Retina (tissue), 1 donor: ENCODE measurements around the gene TRPM3.

Experiments
- DNase-seq: peaks from one replicate; pipeline ENCODE4 v3.0.0-alpha.2; 2016

Gene TRPM3

GRCh38 chr9:70539526-70539925 is 581.9 kb downstream of the TRPM3 start:
- DNase-seq, result no peak

- DNase-seq, result no peak
Observed at GRCh38 chr9:70539001-70539400, 582.4 kb downstream of the TRPM3 start.

DNA sequence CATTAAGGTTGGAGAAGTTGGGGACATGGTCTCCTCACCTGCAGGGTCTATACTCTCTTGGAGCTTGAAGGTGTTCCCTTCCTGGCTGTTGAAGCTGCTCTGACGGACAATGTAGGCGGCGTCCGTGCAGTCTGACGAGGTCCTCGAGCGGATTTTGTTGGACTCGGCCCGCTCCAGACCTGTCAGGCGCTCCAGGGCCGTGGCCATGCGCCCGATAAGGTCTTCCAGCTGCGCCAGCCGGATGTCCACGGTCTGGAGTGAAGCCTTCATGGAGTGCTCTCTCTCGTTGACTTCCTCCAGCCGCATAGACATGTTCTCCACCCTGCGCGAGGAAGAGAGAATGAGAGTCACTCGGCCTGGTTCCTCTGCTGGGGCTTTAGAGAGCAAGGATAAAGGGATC is 584.3 kb downstream of the TRPM3 start:
- DNase-seq, result no peak

DNA sequence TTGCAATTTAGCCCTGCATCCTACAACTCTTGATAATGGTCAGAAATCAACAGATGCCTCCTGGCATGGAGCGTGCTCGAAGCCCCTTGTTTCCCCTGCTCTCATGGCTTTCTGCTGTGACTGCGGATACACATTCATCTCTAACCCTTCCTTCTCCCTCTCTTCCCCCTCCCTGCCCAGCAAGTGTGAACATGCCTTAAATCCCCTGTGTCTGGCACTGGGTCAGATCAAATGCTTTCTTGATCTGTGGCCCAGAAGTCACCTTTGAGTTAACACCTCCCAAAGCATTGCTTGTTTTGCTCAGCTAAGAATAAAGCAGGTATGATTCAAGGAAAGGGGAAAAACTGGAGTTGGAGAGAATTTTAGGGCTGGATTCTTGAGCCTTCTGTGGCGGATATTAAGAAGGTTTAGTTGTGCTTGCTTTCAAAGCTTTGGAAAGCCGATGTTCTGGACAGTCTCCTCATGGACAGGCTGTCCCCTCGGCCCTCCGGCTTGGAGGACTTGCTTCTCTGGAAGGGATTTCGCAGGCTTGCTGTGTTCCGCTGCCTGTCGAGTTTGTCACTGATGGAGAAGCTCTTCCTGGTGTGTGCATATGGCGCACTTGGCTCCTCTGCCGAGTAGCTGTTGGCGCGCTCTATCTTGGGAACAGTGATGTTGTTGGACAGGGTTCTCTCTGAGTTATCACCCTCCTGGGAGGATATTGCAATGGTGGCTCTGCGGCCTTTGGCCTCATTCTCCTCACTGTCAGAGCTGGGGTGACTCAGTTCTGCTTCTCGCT is 585.7 kb downstream of the TRPM3 start:
- DNase-seq, result no peak

- no peak for DNase-seq
Observed at GRCh38 chr9:70534471-70534870, 587.0 kb downstream of the TRPM3 start.

DNA sequence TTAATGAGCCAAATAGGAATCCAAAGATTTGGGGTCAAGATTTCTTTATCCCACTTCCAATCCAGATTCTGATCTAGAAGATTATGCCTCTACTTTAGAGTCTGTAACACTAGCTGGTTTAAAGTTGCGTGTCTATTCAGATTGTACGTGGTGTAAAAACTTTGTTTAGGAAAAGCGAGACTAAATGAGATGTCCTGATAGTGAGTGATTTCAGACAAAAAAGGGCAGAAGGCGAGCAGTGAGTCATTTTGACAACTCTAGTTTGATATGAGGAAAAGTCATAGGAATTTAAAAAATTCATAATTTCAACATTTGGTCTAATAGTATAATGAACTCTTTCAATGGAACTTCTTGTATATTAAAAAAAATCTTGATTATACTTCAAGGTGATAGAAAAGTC is 587.4 kb downstream of the TRPM3 start:
- DNase-seq, result no peak

DNA sequence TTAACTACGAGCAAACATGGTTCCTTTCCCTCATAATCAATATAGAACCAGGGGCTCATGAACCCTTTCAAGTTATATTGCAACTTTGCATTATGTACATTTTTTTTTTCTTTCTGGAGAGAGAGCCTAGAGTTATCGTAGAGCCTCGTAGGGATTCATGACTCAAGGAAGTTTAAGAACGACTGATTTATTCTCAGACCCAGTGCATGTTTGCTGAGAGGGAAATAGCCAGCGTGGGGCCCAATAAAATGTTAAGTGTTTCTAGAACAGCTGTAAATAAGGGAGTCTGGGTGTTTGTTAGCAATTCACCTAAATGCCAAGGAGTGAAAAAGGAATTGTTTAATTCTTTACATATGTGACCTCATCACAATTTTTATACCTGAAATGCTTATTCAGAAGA is 587.9 kb downstream of the TRPM3 start:
- DNase-seq, result no peak

DNA sequence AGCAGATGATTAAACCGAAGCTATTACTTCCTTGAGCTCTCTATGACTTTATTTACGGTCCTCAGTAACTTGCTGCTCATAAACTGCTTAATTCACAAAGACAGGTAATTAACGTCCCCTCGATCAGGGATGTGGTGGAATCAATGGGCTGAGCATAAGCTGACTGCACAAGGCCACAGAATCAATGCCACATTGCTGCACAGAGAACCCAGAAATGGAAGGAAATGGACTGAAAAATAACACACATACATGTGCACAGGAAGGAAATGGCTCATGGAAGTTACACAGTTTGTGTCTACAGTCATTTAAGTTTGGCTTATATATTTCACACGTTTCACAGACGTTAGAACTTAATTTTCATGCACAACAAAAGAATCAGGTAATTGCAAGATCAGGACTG is 588.7 kb downstream of the TRPM3 start:
- no peak for DNase-seq

- DNase-seq, result no peak
Observed at GRCh38 chr9:70531311-70531710, 590.1 kb downstream of the TRPM3 start.

DNA sequence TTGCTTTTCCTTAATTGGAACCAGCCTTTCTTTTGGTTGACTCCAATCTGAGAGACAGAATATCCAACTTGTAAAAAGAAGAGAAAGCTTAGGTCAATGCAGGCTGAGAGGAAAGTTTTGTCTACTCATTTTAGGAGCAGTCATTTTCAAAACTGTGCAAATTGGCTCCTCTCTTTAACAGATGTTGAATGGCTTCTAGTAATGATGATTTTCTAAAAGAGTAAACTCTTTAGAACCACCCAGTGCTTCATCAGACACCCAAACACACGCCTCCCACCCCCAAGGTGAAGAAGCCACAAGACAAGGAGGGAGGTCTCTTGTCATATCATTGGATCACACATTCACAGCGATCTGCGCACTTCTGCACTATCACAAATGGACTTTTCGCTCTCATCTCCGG is 590.7 kb downstream of the TRPM3 start:
- DNase-seq, result no peak

- DNase-seq, result no peak
Observed at GRCh38 chr9:70529833-70530232, 591.6 kb downstream of the TRPM3 start.

DNA sequence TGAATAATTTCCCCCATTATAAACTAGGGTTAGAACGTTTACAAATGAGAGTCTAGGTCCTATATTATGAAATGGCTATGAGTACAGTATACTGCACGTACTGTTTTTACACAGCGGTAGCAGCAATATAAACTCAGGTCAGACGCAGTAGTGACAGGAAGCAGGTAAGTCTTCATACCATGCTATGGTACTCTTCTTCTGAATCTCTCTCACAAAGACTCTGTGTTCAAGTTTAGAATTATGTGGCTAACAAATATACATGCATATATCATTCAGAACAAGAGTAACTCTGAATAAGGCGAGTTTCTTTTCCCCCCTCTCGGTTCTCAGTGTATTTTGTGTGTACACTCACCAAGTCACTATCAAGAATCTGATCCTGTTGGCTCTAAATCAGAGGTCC is 592.0 kb downstream of the TRPM3 start:
- no peak for DNase-seq

DNA sequence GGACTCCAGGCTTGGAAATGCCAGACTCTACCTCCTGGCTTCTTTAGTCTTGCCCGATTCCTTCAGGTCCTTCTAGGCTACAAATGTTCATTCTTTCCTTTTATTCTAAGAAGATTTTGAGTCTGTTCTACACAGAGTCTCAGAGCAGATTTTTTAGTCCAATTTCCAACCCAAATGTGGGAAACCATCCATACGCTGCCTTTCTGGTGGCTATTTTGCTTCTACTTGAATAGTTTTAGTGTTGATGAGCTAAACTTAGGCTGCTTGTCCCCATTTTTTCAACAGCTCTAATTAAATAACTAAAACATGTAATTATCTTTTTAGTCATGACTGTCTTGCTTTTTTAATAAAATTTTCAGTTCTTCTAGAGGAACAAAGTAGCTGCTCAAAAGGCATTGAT is 594.5 kb downstream of the TRPM3 start:
- no peak for DNase-seq

DNA sequence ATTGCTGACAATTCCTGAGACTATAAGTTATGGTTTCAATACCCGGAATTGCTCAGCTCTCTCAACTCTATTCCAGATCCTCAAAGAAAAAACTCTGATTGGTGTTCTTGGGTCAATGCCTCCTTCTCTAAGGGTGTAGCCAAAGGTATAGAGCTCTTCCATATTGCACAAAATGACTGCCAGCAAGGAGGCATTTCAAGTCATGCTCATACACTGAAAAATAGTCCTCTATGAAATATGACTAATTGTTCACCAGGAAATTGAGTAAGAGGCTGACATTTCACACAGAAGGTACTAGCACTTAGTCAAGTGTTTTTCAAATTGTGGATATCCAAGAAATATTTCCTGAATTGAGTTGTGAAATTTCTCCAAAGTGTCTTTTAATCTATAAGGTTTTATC is 595.9 kb downstream of the TRPM3 start:
- no peak for DNase-seq

DNA sequence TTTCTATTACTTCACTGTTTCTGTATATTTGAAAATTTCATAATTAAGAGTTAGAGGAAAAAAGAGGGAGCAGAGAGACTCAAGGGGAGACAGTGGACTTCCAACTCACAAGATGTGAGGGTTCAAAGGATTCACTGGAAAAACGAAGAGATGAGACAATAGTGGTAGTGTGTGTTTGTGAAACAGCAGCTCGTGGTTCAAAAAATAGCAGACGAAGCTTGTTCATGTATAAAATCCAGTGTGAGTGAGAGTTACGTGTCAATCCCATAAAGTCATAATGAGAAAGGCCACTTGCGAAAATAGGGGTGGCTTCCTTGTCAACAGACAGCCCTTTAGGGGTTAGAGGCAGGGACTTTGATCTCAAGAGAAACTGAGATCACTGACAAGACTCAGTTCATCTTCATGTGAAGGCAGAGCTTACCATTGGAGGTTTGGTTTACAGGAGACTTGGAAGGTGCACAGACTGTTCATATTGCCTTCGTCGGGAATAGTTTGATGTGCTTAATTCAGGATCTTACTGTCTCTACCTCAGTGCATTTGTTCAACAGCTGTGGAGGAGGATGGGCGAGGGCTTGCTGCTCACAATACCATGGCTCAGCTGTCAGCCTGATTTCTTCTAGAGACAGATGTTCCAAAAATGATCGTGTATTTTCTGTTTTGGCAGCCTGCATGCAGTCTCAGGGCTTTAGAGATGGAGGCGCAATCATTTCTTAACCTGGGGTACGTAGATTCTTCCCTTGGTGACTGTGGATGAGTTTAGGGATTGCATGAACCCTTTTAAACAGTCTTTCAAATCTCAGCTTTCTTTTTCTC is 601.3 kb downstream of the TRPM3 start:
- no peak for DNase-seq

DNA sequence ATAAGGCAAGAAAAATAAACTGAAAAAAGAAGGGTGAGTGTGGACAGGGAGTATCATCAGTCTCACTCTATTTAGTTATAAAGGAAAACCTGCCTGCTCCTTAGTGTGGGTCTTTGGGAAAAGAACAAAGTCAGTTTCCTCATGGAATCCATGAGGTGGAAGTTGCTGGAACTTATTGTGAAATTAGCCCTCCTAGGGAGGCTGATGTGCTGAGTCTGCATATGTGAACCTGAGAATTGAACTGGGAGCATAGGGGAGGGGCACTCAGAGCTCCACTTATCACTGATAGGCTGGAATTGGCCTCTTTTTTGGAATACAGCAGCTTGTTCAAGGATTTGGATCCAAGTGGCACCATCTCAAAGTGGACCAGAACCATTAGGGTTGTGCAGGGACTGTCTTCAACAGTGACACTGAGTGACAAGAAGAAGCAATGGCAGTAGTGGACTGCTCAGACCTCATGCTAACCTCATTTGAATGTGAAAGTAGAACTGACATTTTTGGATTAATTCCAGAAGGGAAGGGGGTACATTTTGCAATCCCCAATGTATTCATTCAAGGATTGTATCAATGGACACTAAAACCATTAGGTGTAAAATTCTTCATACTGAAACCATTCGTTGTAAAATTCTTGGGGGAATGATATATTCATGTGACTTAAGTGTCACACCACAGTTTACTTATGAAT is 603.4 kb downstream of the TRPM3 start:
- DNase-seq, result no peak

GRCh38 chr9:70514273-70514672 is 607.1 kb downstream of the TRPM3 start:
- DNase-seq, result no peak

DNA sequence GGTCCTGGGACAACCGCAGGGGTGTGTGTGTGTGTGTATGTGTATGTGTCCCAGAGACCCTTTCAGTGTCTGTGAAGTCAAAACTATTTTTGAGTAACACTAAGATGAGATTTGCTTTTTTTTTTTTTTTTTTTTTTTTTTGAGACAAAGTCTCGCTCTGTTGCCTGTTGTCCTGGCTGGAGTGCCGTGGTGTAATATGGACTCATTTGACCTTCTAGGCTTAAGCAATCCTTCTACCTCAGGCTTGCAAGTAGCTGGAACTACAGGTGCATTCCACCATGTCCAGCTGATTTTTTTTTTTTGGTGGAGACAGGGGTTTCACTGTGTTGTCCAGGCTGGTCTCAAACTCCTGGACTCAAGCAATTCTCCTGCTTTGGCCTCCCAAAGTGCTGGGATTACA is 609.6 kb downstream of the TRPM3 start:
- no peak for DNase-seq

DNA sequence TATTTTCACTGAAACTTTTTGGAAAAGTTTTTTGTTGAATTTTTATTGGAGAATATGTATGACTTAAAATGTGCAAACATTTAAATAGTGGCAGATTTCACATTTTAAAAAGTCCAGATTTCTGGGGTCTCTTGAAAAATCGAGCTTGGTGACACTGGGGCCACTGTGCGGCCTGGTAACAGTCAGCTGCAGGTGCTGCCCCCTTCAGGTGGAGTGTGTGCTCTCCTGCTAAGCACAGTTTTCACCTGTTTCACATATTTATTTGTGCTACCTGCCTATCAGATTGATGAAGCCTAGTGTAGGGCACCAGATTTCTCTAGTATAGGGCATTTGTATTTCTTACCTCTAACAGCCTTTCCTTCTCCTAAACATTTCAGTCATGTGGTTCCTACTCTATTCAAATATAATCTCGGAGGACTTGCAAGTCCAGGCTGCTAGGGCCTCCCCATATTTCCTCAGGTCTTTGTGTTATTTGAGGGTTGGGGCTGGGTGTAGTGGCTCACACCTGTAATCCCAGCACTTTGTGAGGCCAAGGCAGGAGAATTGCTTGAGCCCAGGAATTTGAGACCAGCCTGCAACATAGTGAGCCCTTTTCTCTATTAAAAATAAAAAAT is 611.2 kb downstream of the TRPM3 start:
- DNase-seq, result no peak

- DNase-seq, result no peak
Observed at GRCh38 chr9:70506159-70506558, 615.3 kb downstream of the TRPM3 start.

DNA sequence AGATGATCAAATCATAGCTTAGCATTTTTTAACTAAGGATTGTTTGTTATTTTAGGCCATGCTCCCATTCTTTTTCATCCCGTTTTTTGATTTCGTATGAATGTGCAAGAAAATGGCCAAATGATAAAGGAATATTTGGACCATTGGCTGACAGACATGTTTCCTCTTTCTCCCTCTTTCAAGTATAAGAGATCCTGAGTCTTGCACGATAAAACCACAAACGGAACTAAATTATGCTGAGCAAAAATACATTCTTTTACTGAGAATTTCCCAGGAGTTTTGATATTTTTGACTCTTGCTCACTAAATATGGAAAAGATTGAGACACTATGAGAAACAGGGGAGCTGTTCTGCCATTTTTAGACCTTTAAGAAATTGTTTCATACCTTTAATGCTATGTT is 616.6 kb downstream of the TRPM3 start:
- DNase-seq, result no peak

DNA sequence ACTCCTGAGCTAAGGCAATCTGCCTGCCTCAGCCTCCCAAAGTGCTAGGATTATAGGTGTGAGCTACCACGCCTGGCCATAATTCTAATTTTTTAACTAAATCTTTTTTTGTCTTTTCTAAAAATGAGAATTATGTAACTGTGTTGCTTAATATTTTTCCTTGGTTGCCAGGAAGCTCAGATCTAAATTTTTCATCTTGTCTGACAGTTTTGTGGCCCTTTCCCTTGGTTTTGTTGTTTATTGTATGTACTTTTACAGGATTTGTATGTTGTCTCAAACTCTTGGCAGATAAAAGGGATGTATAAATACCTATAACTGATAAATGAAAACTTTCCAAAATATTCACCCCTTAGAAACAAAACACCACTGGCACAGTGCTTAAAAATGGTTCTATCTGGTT is 618.7 kb downstream of the TRPM3 start:
- no peak for DNase-seq

DNA sequence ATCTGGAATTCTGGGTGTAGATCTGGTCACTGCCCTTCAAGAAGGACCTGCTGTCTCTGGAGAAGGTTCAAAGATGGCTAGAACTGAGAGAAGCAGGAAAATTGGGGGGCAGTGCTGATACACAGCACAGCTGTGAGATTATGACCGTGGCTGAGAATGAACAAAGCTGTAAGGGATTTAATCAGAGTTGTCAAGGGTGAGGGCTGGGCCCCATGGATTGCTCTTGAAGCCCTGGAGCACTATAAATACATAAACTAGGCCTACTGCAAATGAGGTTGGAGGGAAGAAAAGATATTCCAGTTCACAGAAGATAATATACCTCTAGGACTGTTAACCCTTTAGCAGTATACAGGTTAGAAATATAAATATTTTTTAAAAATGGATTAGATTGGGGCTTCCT is 620.6 kb downstream of the TRPM3 start:
- DNase-seq, result no peak
